NCI-H1092 (cell line): ENCODE data around the gene PAK3.

Source experiments
- DNase-seq: peaks from one replicate; lab custom pipeline; 2025; lab: John Stamatoyannopoulos, UW

The PAK3 gene

GRCh38 chrX:111095974-111096895 is at the start of gene PAK3:
Gene PAK3, plus strand, starts transcription at chrX:111096191. Its CDS starts 26,913 bp downstream, at chrX:111123104.
- peak; percentile 69 for DNase-seq

DNA sequence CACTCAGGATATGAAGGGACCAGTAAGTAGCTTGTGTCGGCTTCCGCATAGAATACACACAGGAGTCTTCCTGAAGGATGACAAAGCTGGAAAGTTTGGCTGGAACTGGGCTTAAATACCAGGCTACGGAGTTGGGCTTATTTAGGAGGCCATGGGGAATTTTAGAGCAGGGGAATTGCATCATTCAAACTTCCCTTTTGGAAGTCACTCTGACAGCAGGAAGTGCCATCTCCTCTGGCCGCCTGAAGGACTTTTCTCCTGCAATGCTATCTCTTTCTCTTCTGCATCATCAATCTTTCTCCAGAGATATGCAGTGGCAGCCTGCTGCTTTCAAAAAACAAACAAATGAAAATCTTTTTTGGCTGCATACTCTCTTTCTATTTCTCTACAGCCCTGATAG is 48.4 kb upstream of the PAK3 start:
- DNase-seq: no peak

DNA sequence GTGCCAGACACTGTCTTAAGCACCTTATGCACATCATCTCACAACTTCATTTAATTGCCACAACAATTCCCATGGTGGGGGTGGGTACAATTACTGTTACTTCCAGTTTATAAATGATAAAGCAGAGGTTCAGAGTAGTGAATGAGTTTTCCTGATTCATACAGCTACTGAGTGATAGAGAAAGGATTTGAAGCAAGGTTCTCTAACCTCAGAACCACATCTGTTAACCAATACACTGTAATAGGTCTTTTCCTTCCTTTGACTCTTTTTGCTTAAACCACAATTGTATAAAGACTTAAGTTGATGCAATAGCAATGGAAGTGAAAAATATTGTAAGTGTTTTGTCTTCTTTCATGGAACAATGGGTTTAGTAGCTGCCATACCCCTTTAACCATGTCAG is 43.5 kb upstream of the PAK3 start:
- DNase-seq: no peak

DNA sequence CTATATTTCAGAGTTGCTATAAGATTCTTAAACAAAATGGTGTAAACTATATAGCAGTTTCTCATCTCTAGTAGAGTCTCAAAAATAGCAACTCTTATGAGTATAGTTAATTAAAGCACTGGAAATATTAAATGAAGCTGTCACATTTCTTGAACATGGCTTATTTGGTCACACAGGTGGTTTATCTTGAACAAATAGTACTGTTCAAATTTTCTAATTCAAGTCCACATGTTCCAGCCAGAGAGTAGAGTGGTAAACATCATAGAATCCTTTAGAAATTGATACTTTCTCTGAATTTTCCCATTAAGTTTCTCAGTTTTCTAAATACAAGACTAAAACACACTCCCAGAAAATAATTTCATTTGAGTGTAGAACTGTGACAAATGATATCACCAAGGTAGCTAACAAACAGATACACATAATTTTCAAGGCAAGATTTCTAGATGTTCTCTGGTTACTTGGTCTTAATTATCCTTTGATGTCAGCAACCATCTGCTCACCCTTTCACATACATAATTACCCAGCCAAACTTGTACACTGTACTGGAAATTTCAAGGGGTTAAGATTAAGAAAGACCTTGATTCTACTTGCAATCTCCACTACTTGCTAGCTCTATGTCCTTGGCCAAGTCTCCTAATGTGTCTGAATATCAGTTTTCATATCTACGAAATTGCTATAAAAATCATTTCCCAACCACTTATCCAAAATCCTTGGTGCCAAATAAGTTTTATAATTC is 24.3 kb upstream of the PAK3 start:
- DNase-seq: no peak

DNA sequence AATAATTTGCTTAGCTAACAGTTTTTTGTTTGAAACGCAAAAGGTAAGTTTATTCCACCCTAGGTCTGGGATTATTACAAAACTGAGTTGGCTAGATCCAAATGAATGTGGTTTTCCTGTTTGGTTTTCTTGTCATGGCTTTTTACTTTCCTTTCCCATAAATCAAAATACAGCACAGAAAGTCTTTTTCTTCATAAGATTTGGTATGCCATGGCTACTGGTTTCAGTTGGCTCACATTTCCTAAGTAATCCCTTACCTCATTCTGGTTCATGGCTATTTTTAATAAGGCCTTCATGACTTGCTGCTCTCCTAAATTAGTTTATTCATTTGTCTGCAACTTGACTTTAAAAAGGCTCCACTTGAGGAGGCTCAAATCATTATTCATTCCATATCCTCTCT is 12.9 kb upstream of the PAK3 start:
- DNase-seq: no peak

- no peak for DNase-seq
These were observed 9.4 kb upstream of the PAK3 start for GRCh38 chrX:111086591-111087006.

GRCh38 chrX:111088628-111089027 is 7.4 kb upstream of the PAK3 start:
- DNase-seq: no peak

DNA sequence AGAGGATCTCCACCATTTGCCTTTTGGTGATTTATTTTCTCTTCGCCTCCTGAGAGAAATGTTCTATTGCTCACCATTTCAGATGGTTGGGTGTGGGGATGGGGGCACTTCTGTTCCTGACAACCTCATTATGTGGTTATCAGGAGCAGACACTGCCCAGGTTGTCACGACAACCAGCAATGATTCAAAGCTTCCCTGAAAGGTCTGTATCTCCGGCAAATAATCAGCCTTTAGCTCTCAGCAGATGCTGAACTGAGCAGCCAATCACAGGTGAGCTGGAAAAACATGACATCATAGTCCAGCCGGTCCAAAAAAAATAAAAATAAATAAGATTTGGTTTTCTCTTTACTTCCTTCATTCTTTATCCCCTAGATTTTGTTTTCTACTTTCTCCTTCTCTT is 5.5 kb upstream of the PAK3 start:
- DNase-seq: no peak

DNA sequence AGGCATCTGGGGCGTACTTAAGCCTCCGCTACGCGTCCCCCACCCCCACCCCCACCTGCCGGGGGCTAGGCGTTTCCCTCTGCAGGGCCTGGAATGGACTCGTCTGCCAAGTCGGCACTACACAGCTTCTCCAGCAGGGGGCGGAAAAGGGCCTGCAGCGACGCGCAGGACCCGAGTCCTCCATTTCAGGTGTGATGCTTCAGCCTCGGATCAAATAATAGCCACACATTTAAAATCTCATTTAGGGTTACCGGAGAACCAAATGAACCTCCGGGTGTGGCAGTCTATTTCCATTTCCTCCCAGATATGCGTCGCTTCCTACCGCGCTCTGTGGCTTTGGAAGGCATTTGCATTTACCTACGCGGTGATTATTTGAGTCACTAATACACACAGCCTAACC is 2.9 kb downstream of the PAK3 start:
- peak; percentile 24 for DNase-seq

- peak; percentile 40 for DNase-seq
These were observed 4.2 kb downstream of the PAK3 start for GRCh38 chrX:111100191-111100590.

DNA sequence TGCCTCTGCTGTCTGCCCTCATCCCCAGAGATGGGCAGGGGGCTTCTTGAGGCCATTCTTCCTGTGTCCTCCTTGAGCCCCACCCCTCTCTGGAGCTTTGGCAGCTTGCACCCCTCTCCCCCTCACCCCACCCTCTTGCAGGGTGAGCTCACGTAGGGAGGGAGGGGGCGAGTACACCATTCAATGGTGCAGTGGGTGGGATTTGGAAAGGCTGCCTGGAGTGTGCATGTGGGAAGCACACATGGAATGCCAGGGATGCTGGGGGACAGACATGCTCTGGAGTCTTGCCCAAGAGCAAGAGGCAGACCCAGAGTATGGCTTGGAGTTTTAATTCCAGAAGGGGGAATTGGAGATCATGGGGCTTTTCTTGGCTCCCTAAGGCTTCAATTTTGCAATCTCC is 5.6 kb downstream of the PAK3 start:
- no peak for DNase-seq

- no peak for DNase-seq
These were observed 6.6 kb downstream of the PAK3 start for GRCh38 chrX:111102636-111103035.

DNA sequence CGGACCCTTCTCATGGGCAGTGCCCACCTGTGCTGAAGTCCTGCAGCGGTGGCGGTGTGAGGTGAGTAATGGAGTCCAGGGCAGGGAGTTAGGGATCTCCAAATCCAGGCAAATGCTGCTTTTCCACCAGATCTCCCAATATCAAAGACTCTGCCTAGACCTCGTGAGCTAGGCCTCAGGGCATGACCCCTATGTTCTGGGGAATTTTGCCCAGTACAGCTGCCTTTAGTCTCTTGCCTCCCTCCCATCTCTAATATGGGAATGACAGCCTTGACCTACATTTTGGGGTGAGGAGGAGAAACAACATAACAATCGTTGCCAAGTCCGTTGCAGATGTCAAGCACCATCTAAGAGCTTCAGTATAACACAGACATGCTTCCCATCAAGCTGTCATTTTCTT is 7.3 kb downstream of the PAK3 start:
- no peak for DNase-seq

DNA sequence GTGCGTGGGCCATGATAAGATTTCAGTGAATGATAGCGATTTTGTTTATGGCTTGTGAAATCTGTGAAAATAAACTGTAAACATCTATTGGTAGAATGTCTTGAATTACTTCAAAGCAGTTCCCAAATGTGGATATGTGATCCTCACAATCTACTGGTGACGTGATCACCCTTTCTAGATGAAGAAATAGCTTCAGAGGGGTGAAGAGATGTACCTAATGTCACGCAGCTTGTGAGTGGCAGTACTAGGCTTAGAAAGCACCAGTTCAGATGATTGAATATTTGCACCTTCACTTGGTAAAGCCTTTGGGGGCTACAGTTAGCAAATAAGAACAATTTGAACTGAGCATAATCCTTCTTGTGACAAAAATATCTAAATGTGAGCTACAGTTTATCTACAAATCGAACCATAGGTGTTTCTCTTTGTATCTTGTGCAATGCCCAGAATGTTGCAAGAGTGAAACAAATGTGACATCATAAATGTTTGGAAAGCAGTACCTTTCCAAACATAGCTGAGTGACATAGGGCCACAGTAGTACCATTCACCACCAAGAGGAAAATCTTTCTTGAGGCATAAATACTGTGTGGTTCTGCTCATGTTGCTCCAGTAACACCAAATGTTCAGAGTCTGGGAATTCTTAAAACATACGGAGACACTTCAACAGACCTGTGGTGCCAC is 14.2 kb downstream of the PAK3 start:
- no peak for DNase-seq

DNA sequence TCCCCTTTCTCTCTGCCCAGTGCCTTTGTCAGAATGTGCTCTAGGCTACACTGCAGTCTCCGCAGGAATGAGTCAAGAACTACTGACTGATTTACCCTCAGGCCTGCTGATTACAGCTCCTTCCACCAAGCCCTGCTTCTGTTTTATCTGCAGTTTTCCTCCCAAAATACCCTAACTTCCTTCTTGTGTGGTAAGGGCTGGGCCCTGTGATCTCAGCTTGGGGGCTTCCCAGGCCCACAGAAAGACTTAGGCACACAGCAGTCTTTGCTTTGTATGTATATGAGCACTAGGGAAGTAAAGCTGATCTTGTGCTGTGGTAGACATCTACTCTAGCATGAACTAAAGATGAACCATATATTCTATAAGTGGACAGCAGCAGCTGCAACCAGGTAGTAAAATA is 18.8 kb downstream of the PAK3 start:
- no peak for DNase-seq

GRCh38 chrX:111116666-111117065 is 20.7 kb downstream of the PAK3 start:
- DNase-seq: no peak

DNA sequence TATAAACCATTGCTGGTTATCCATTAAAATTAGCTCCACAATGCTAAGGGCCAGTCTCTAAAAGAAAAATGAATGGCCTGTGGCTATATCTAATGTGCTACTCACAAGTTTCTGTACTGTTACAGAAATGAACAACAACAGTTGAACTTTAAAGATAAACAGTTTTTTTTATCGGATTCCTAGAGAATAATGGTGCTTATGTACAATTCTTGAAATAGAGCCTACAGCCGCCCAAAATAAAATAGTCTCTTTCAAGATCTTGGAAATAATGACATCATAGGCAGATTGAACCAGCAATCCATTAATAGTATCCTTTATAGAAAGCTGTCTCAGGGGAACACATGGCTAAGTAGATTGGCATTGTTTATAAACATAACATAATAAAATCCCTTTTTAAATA is 23.4 kb downstream of the PAK3 start:
- no peak for DNase-seq

DNA sequence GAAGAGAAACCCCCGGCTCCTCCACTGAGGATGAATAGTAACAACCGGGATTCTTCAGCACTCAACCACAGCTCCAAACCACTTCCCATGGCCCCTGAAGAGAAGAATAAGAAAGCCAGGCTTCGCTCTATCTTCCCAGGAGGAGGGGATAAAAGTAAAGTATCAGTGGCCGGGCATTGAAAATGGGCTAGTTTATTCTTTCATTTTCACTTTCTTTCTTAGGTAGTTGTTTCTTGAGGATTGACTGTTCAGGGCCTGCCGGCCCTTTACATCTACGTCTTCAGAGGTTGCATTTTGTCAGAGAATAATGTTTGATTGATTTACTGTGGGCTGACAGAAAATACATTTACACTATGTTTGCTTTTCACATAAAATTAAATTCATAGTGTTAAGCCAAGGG is 27.1 kb downstream of the PAK3 start:
- no peak for DNase-seq

GRCh38 chrX:111123606-111124179 is 27.7 kb downstream of the PAK3 start:
- DNase-seq: no peak

GRCh38 chrX:111124418-111124817 is 28.4 kb downstream of the PAK3 start:
- no peak for DNase-seq

GRCh38 chrX:111127038-111127437 is 31.0 kb downstream of the PAK3 start:
- no peak for DNase-seq

- DNase-seq: no peak
These were observed 33.9 kb downstream of the PAK3 start for GRCh38 chrX:111129921-111130320.
